ENCODE measurements around the gene TBC1D1.

DNA sequence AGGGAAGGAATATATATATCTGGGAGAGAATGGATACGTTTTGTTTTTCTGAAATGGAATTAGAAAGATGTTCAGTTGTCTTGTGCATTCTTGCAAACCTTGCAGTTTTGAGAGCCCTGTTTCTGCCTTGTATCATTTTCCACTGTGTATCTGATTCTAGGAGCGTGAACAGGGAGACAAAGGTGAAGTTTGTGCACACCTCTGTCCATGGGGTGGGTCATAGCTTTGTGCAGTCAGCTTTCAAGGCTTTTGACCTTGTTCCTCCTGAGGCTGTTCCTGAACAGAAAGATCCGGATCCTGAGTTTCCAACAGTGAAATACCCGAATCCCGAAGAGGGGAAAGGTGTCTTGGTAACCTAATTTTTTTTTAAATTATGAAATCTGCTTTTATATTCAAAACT lies 46.7 kb upstream of the TBC1D1 start:
- TF ChIP-seq, protein P1, sequence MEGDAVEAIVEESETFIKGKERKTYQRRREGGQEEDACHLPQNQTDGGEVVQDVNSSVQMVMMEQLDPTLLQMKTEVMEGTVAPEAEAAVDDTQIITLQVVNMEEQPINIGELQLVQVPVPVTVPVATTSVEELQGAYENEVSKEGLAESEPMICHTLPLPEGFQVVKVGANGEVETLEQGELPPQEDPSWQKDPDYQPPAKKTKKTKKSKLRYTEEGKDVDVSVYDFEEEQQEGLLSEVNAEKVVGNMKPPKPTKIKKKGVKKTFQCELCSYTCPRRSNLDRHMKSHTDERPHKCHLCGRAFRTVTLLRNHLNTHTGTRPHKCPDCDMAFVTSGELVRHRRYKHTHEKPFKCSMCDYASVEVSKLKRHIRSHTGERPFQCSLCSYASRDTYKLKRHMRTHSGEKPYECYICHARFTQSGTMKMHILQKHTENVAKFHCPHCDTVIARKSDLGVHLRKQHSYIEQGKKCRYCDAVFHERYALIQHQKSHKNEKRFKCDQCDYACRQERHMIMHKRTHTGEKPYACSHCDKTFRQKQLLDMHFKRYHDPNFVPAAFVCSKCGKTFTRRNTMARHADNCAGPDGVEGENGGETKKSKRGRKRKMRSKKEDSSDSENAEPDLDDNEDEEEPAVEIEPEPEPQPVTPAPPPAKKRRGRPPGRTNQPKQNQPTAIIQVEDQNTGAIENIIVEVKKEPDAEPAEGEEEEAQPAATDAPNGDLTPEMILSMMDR (optimal IDR thresholded peaks at IDR 0.05 in 1 of 3, IDR thresholded peaks at IDR 0.05 in 1 of 3, conservative IDR thresholded peaks at IDR 0.05 in 1 of 3; ENCODE audit: extremely low read depth in 1 of 3, insufficient read depth in 2 of 3, low read length in 3 of 3), result no peak
- no peak for TF ChIP-seq EZH2 (IDR thresholded peaks at IDR 0.05; ENCODE audit: low read length)

Data from keratinocyte (primary cell).